AG04449 (cell line): Measurements from ENCODE around the gene TACR2.

Experiments
- CTCF ChIA-PET: fragments of 350-600 bp; formaldehyde crosslinking; extraction: SDS; loops from one replicate; lab custom pipeline; 2021; ENCODE audit warnings: antibody characterized with exemption; lab: Yijun Ruan, JAX
- POLR2A ChIA-PET: fragments of 400-600, 350-600 bp; formaldehyde crosslinking; extraction: SDS; loops from one replicate; lab custom pipeline; 2020; ENCODE audit warnings: antibody characterized with exemption, inconsistent platforms; lab: Yijun Ruan, JAX
- DNase-seq: peaks from one replicate; pipeline ENCODE4 v3.0.0-alpha.2; 2010; ENCODE audit warnings: low read depth, low spot score
- H3K4me3 ChIP-seq: 2 replicates; pipeline ENCODE4 v1.5.1; 2011; ENCODE audit warnings: low read depth, mild to moderate bottlenecking, control low read depth, low read length
- CTCF ChIP-seq: IDR thresholded peaks from one replicate; pipeline ENCODE4 v1.5.1; 2011; ENCODE audit warnings: mild to moderate bottlenecking, moderate library complexity, low read length, control low read depth, inconsistent platforms; ENCODE audit not compliant: insufficient read depth; ENCODE audit errors: missing control alignments

TACR2 gene

GRCh38 chr10:69425511-69426298 is 9.0 kb upstream of the TACR2 start:
- ChIA-PET CTCF (interaction anchor here (0.6 to 11.0 kb wide), 9 partner anchors 9 to 90 kb away, joined by 3 to 118 read pairs (median 4); partner anchors contain the start of gene TACR2), POLR2A (no interaction called here)
- no peak for TF ChIP-seq CTCF
- H3K4me3 ChIP-seq = no peak overlapping the region
- no peak for DNase-seq

- H3K4me3 ChIP-seq = no peak overlapping the region
- ChIA-PET POLR2A (no interaction called here), CTCF (interaction anchor here (0.7 to 11.0 kb wide), 6 partner anchors 8 to 90 kb away, joined by 3 to 118 read pairs (median 4); partner anchors contain the start of gene TACR2)
- DNase-seq = no peak
- TF ChIP-seq CTCF = no peak
Observed at GRCh38 chr10:69425041-69425440, 8.3 kb upstream of the TACR2 start.

- ChIA-PET POLR2A (no interaction called here), CTCF (interaction anchor here (1.2 to 11.0 kb wide), 5 partner anchors 9 to 215 kb away, joined by 3 to 118 read pairs (median 4); no protein-coding TSS in a partner anchor)
- no peak for DNase-seq
- TF ChIP-seq CTCF = no peak
- no peak overlapping the region for H3K4me3 ChIP-seq
Observed at GRCh38 chr10:69422676-69423075, 6.0 kb upstream of the TACR2 start.

- ChIA-PET POLR2A (no interaction called here), CTCF (interaction anchor here (1.1 to 11.0 kb wide), 6 partner anchors 8 to 215 kb away, joined by 3 to 118 read pairs (median 4); no protein-coding TSS in a partner anchor)
- DNase-seq = no peak
Observed at GRCh38 chr10:69421611-69422308, 5.0 kb upstream of the TACR2 start.

GRCh38 chr10:69419744-69420126 is 3.0 kb upstream of the TACR2 start:
- no peak for DNase-seq
- ChIA-PET POLR2A (no interaction called here), CTCF (interaction anchor here (1.4 to 4.4 kb wide), 4 partner anchors 10 to 95 kb away, joined by 5 to 33 read pairs (median 18); no protein-coding TSS in a partner anchor)
- TF ChIP-seq CTCF = no peak
- H3K4me3 ChIP-seq = no peak overlapping the region

More at GRCh38 chr10:69421611-69422308, 5.0 kb upstream of the TACR2 start:
- no peak for TF ChIP-seq CTCF
- H3K4me3 ChIP-seq = no peak overlapping the region
